HK-2 (cell line): Measurements from ENCODE around the gene CD226.
"Not testable (repeated sequence)": the region's sequence is repeated elsewhere in the genome, so short reads cannot be mapped to it uniquely, and the experiment has no call there.

Experiments used
- DNase-seq: peaks from one replicate; pipeline ENCODE4 v3.0.0-alpha.2; 2018; ENCODE audit not compliant: unreplicated experiment

Gene CD226

DNA sequence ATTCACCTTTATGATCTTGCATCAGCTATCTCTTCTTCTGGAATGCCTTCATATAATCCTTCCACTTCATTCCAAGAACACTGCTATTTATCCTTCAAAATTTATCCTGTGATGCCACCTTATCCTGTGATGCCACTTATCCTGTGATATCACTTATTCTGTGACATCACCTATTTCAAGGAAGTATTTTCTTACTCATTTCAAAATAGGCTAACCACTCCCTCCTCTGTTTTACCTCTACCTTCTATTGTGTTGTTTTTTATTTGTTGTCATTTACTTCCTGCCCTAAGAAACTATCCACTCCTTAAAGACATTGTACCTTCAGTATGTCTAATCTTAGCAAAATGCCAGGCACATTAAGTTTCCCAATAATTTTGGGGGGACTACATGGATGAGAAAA is 38.8 kb downstream of the CD226 start:
- DNase-seq = no peak

DNA sequence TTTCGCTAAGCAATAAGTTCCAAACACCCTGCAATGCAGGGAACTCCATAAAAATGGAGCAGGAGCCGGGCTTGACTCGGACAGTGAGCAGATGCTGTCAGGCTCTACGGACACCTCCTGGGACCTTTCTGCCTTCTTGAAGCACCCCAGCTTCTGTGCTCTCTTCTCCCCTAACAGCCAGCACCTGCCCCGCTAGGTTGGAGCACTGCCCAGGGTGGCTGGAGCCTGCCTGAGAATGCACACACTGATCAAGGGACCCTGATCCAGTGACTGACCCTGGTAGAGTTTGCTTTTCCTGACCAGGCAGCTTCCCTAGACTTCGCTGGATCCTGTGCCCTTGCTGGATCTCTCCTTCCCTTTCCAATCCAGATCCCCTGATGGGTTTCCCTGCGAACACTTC is 40.9 kb downstream of the CD226 start:
- no peak for DNase-seq

DNA sequence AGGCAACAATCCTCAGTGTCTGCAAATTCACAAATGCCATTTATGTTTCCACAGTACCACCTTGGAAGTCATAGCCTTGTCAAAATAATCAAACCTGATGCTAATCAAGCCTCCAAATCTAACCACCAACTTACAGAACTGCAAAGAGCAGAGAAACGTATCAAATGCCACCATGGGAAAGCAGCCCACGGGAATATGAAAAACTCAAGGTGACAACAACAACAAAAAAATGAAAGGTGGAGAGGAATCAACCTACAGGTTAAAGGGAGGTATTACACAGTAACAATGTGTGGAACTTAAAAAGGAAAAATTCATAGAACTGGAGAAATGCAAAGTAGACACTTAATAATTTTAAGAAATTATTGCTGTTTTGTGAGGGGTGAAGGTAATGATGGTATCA is 46.7 kb downstream of the CD226 start:
- DNase-seq = no peak

DNA sequence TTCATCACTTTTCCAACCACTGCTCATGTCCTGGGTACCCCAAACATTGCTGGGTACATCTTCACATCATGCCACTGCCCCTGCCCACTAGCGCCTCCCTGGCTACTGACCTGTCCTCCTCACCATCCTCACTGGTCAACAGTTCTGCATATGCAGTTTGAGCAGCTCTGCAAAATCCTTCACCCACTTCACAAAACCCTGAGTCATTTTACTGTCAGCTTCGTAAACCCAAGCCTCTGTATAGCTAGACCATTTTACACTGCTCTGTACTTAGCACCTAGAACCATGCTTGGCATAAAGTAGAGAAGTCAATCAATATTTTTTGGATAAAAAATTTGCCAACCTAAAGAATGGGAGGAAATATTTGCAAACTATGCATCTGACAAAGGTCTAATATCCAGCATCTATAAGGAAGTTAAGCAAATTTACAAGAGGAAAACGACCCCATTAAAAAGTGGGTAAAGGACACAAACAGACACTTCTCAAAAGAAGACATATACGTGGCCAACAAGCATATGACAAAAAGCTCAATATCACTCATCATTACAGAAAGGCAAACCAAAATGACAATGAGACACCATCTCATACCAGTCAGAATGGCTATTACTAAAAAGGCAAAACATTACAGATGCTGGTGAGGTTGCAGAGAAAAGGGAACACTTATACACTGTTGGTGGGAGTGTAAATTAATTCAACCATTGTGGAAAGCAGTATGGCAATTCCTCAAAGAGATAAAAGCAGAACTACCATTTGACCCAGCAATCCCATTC is 48.3 kb downstream of the CD226 start:
- DNase-seq = not testable (repeated sequence)

DNA sequence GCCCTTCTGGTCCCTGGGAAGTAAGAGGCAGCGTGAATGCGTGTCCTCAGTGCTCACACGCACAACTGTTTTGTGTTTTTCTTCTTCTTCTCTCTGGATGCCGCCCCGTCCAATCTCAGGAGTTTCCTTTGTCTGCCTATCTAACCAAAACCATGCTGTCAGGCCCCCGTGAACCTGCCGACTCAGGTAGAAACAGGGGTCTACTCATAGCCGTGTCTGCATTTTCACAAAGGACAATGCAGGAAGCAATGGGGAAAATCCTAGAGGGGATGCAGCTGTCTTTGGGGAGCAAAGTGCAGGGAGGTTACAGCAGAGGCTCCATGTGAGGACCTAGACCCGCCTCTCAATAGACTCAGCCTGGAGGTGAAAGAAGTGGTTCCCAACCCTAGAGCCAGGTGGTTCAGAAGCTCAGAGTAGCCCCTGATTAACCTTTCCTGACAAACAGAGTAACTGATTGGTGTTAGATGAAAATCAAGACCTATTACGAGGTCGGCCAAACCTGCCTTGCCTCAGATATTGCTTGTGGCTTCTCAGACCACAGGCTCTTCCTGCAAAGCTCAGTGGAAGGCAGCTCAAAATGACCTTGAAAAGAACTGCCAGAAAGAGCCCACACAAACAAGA is 49.3 kb downstream of the CD226 start:
- no peak for DNase-seq

DNA sequence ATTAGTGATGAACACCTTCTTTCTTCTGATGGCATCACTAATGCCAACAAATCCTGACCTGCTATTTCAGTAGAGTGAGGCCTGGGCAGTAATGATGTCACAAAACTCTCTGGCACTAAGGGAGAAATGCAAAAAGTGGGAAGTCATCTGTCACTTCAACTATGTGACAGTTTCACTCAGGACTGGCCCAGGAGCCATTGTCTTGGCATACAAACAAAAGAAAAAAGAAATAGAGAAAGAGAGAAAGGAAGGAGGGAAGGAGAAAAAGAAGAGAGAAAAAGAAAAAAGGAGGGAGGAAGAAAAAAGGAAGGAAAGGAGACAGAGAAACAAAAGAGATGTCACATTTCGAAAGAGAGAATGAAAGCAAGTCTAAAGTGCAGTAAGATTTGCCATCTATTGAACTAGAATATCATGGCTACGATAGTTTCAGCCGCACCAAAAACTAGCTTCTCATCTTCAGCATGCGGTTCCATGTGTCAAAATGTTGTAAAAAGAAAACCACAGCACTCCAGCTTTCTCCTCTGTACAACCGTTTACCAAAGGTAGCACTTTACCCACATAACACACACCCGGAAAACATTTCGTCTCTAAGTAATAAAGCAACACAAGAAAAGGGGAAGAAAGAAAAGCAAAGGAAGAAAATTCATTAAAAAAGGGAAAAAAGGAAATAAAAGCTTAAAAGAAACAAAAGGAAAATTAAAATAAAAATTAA is 50.1 kb downstream of the CD226 start:
- DNase-seq = no peak

DNA sequence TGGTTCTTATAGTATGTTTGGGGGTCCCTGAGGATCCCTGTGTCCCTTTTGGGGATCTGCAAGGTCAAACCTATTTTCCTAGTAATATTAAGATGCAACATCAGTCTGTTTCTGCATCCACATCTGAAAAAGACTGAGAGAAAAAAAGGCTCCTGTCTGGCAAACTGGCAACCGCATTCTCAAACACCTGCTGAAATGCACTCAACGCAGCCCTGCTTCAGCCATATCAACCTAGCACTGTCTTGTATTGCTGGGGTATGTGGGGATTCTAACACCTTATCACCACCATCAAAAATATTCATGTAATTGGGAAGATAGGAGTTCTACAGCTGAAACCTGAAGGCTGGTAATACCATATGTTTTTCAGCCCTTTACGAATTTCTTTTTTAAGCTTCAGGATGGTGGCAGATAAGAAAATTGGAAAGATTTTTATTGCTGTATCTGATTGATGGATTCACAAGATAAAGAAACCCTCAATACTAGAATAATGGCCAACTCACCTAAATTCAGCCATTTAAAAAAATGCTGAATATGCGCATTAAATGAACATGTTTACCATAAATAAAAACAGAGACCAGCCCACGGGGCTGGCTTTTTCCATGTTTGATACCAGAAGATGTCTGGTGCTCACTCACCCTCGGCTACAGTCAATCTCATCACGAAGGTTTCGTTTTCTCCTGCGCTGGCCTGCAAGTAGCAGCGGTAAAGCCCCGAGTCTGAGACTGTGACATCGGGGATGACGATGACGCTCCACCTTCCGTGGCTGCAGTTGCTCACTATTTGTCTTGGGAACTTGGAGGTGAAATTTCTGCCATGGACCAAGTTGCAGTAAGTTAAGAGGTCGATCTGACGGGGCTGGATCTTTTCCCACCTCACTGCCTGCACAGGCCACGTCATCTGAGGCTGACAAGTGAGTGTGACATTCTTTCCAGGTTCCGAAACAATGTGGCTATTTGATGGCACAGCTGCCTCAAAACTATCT is 52.3 kb downstream of the CD226 start:
- DNase-seq = no peak

DNA sequence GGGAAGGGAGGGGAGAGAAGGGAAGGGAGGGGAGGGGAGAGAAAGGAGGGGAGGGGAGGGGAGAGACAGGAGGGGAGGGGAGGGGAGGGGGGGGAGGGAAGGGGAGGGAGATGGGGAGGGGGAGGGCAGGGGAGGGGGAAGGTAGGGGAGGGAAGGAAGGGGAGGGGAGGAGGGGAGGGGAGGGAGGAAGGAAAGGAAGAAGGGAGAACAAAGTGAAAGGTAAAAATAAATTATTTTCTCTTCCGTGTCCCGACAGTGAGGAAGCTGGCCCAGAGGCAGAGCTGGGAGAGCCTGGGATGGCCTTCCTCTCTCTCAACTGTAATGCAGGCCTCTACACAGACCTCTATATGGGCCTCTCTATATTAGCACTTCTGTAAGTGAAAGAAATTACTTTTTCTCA is 53.2 kb downstream of the CD226 start:
- DNase-seq = no peak

DNA sequence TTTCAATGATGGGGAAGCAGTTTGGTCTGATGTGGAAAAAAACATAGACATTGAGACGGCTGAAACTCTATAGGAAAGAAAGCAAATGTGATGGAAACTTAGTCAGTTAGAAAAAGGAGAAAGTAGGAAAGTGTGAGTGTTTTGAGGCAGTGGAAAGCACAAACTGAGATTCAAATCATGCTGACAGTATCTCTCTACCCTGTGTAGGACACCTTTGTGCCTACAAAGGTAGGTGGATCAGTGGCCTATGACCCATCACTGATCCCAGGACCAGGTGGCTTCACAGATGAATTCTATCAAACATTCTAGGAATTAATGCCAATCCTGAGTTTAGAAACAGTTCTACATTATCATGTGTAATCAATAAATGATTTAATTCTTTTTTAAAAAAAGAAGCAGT is 57.1 kb downstream of the CD226 start:
- no peak for DNase-seq

DNA sequence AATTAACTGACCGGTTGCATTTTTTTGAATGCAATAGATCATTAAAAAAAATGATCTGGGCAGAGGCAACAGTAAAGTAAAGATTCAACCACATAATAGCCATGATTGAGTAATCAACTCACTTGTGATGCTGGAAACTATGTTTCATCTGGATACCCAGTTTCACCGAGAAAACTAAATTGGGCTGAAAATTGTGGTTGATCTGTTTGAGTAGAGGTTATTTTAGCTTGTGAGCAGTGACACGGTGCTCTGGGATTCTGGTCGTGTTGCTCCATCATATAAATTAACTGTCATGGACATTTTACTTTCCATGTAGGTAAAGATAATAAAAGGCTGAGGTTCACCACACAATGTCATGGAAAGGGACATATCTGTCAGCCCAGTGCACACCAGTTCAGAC is 58.7 kb downstream of the CD226 start:
- no peak for DNase-seq

DNA sequence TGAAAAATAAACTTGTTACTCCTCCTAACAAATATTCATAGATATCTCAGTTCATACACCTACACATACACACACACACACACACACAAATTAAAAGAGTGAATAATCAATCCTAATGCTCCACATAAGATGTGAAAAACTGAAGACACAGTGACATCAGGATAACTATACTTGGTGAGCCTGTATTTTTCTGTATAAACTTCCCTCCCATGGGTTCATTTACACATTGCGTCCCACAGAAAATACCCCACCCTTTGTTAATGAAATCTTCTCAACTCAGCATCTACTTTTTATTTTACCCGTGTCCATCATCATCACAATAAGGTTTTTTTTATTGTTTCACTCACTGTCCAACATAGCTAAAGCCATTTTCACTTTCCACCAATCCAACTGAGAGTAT is 60.4 kb downstream of the CD226 start:
- DNase-seq = no peak

DNA sequence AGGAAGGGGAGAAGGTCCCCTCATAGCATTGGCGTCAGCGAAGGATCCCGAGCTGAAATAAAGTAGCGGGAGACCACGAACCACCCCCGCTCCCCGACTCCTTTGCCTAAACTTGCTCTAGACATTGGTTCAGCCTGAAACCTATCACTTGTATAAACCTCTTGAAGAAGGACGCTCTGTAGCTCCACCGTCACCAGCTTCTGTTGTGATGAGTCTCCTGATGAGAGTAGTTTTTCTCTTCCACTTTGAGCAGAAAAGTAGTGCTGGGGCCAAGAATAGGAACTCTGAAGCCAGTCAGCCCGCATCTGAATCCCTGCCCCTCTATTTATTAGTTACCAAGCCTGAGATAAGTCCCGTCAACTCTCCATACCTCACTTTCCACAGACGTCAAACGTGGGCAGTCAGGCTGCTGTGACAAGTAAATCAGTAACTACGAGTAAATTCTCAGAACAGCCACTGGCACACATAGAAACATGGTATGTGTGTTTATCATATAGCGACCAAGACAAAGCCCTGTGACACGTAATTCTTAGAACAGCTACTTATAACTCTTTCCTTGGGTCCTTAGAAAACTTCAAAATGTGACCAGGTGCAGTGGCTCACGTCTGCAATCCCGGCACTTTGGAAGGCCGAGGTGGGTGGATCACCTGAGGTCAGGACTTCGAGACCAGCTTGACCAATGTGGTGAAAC is 61.7 kb downstream of the CD226 start:
- no peak for DNase-seq

DNA sequence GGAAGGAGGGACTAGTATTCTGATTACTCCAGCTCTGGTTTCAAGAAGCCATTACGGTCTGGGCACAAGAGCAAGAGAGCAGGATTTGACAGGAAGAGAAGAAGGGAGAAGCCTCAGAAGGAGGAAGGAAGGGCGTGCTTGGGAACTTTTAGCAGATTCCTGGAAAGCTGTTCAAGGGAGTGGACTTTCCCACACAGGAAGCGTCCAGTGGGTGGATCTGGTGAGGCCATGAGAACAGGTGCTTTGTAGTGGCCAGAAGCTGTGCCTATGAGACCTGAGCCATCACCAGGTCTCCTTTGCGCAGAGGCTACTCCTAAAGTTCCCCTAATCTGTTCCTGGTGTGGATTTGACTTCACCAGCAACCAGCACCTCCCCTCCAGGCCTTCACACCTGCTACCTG is 62.3 kb downstream of the CD226 start:
- DNase-seq = no peak

DNA sequence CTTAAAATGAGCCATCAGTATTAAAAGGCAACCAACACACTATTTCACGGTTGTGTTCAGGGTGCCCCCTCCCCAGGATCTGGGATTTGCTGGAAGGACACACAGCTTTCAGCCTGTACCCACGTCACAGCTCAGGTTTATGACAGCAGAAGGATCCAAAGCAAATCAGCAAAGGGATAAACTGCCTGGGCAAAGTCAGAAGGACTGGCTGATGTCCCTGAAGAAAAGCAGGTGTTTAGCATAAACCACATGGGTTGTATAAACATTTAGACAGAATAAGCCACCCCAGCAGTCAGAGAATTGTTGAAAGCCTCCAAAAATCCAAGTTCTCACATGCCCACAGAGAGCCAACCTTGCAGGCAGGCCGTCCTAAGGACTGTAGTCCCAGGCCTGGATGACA is 63.9 kb downstream of the CD226 start:
- DNase-seq = no peak

DNA sequence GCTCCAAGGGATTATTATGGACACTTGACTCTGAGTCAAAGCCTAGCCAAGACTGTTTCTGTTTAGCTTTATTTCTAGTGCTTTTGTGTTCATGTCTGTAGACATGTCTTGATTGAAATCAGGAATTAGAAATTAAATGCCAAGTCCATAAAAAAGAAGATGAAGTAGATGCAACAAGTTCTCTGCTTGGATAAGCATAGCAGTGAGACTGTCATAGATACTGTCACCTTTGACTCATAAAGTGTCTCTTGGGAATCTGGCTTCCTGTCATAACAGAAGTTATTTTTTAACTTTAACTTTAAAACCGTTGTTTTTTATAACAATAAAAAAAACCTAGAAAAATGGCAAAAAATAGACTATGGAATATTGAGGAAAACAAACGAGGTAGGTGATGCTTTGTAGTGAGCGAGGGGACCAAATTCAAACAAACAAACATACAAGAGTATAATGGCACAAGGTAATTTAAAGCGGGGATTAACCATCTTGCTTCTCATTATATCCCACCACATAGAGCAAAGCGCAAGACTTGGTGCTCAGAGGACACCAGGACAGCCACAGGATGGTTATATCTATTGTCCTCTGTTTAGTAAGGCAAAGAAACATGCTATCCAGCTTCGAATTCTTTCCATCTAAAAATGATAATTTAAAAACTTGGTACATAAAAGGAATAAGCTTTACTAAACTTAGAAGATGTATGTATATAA is 64.6 kb downstream of the CD226 start:
- DNase-seq = no peak

DNA sequence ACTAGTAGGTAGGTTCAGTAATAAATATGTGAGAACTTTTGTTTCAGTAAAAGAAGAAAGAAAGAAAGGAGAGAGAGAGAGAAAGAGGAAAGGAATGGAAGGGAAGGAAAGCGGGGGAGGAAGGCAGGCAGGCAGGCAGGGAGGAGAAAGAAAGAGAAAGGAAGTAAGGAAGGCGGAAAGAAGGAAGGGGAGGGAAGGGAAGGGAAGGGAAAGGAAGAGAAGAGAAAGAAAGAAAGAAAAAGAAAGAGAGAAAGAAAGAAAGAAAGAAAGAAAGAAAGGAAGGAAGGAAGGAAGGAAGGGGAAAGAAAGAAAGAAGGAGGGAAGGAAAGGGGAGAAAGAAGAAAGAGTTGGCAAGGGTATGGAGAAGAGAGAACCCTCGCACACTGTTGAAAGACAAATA is 67.6 kb downstream of the CD226 start:
- DNase-seq = no peak

DNA sequence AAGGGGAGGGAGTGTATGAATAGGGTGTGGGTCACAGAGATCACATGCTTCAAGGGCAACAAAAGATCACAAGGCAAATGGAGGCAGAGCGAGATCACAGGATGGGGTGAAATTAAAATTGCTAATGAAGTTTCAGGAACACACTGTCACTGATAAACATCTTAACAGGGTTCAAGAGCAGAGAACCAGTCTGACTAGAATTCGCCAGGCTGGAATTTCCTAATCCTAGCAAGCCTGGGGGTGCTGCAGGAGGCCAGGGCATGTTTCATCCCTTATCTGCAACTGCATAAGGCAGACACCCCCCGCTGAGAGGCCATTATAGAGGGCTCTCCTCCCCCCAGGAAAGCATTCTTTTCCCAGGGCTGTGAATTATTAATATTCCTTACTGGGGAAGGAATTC is 68.6 kb downstream of the CD226 start:
- not testable (repeated sequence) for DNase-seq

DNA sequence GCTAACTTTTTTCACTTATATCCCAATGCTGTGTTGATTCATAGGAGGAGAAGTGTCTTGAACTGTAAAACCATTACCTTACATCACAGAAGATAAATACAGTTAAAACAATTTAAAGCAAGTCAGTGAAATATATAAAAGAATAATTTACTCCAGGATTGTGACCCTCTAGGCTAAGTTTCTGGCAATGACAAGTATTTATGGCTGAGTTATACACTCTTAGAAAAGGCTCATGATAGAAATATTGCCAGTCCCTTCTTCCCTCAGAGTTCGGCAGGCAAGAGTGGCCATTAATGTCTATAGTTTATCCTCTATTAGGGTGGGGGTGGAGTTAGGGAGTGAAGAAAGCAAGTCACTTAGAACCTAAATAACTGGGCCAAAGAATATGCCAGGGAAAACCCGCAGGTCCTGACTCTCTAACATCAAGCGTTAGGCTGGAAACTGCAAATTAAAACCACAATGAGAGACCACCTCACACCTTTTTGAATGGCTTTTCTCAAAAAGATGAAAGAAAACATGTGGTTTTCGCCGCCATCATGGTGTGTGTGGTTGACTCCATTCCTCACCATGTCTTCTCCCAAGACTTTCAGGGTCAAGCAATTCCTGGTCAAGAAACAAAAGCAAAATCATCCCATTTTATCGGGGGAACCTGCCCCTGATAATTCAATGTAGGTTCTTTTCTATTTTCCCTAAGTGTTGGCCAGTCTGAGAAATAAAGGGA is 69.3 kb downstream of the CD226 start:
- no peak for DNase-seq

DNA sequence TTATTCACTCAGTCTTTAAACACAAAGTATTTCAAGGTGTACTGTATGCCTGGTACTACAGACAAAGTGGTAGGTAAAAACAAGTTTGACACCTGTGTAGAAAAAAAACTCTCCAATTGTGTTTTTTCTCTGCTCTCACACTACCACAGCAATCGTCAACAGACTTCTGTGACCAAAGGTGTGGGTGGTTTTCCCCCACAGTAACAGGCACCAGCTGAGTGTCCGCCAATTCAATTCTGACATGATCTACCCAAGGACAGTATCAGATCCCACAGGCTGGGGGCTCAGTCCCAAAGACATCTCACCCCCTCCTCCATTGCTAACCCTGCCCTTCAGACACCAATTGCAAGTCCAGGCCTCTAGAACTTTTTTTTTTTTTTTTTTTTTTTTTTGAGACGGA is 71.2 kb downstream of the CD226 start:
- DNase-seq = no peak

DNA sequence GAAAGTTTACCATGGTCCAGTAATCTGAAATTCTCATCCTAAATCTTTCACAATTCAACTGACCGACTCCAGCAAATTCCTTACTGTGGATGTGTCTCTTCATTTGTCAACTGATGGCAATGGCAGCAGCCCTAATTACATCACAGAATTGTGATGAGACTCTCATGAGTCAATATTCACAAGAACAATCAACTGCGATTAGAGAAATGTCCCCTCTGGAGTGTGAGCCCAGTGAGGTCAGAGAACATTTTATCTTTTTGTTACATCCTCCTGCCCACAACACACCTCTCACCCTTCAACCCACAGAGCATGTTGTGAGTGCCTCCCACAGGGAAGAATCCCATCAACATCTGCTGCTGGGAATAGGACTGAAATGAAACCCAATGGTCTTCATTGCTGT is 73.6 kb downstream of the CD226 start:
- no peak for DNase-seq
